Lower leg skin (tissue), 4 donors: ENCODE measurements around the gene CSNK1A1. TPM values are rescaled to one million over a fixed set of nuclear protein-coding genes. Genes with fewer than 3 reads are reported as not detected.
A peak's percentile ranks its signal among the peaks of the same experiment; 100 is the strongest.

ENCODE experiments used
- DNase-seq, 2 donors: peaks; one replicate each; pipeline ENCODE4 v3.0.0-alpha.2; 2019; ENCODE audit warnings: low spot score in 2 of 2
- H3K4me3 ChIP-seq: fragments of 200-600 bp; sonication (generic); 2 replicates; pipeline ENCODE4 v1.5.1; 2017; ENCODE audit warnings: mild to moderate bottlenecking, low read depth; ENCODE audit not compliant: poor library complexity, severe bottlenecking
- CTCF ChIP-seq, 3 donors: fragments of 450-650 bp; IDR thresholded peaks; one replicate each; pipeline ENCODE4 v1.5.1; 2016; ENCODE audit warnings: antibody characterized with exemption in 3 of 3, mild to moderate bottlenecking in 3 of 3, moderate library complexity in 2 of 3
- POLR2A ChIP-seq, 2 donors: fragments of 450-650 bp; IDR thresholded peaks; one replicate each; pipeline ENCODE4 v1.6.1; 2016 to 2017; ENCODE audit warnings: antibody characterized with exemption in 2 of 2, mild to moderate bottlenecking in 1 of 2, moderate library complexity in 1 of 2
- WGBS, 2 donors: methylation state at CpG; one replicate each; pipeline ENCODE4 v1.1.5; 2018; 5-methylcytosine and 5-hydroxymethylcytosine counted together
- intact Hi-C: fragments of 100-400 bp; cut with DNase I; formaldehyde crosslinking; loops from one replicate; pipeline ENCODE4 v1.15.0; 2023; ENCODE audit warnings: low total_unique reads
- total RNA-seq, 4 donors: library from RNA; depleted of rRNA; stranded (reverse); fragments of >200 nt; gene quantifications; one replicate each; pipeline ENCODE4 v1.1.0, GENCODE V29; 2016

Gene CSNK1A1
- total RNA-seq, 4 donors from 2014 or later: 270 to 297 (median 282) TPM

GRCh38 chr5:149585910-149586309 is 34.7 kb upstream of the CSNK1A1 start:
- TF ChIP-seq POLR2A (IDR thresholded peaks at IDR 0.05) (no peak), CTCF (IDR thresholded peaks at IDR 0.05) (no peak)
- intact Hi-C loops: no loop called here

GRCh38 chr5:149584121-149584520 is 32.9 kb upstream of the CSNK1A1 start:
- 56 to 81% methylated on average over 2 of the region's 2 CpGs for WGBS, 2 donors
- intact Hi-C loops: no loop called here
- no peak overlapping the region for H3K4me3 ChIP-seq
- no peak for DNase-seq
- TF ChIP-seq POLR2A (IDR thresholded peaks at IDR 0.05) (no peak), CTCF (IDR thresholded peaks at IDR 0.05) (no peak)

More at GRCh38 chr5:149585910-149586309, 34.7 kb upstream of the CSNK1A1 start:
- DNase-seq: no peak
- no peak overlapping the region for H3K4me3 ChIP-seq

- WGBS, 2 donors: 17 to 29% methylated on average over 1 of the region's 1 CpG
- DNase-seq: peak in 1 of 2 donors; percentile 57
- TF ChIP-seq POLR2A (IDR thresholded peaks at IDR 0.05): no peak
- no peak for TF ChIP-seq CTCF (IDR thresholded peaks at IDR 0.05)
- H3K4me3 ChIP-seq: no peak overlapping the region
- intact Hi-C loops: no loop called here
Observed at GRCh38 chr5:149583394-149583793, 32.2 kb upstream of the CSNK1A1 start.

GRCh38 chr5:149581931-149582768 is 30.9 kb upstream of the CSNK1A1 start:
- intact Hi-C loops: no loop called here
- no peak overlapping the region for H3K4me3 ChIP-seq
- TF ChIP-seq CTCF (IDR thresholded peaks at IDR 0.05) (no peak), POLR2A (IDR thresholded peaks at IDR 0.05) (no peak)
- WGBS, 2 donors: 20 to 26% methylated on average over 9 of the region's 9 CpGs
- no peak for DNase-seq

DNA sequence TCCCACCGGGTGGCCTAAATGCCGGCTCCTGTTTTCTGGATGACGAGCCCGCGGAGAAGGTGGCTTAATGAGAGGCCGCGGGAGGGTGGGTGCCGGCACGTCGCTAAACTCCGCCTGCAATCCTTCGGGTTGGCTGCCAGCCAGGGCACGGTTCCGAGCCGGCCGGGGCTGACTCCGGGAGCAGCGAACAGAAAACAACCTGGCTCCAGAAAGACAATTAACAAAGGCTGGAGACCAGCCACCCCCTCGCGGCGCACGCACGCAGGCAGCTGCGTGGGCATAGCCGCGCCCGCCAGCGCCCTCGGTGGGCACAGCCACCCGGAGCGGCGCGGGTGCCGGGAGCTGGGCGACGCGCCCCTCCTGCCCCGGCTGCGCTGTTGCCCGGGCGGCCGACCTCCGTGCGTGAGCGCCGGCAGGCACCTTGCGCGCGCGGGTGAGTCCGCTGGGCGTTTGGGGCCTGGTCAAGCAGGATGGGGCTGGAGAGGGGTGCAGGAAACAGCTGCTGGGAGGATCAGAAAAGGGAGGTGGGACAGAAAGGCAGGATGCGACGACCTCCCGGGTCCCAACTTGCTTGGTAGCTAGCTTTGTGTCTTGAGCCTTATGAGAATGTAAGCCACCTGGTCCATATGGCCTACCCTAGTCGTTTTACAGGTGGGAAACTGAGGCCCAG is 30.1 kb upstream of the CSNK1A1 start, which contains the start of gene ARHGEF37:
ARHGEF37 (plus strand) TSS at position 307 of the 670 bp plus-strand sequence. CDS start 16,272 bp downstream, outside the sequence.
- 1 to 2% methylated on average over 30 to 56 of the region's 56 CpGs for WGBS, 2 donors
- TF ChIP-seq CTCF (IDR thresholded peaks at IDR 0.05) (no peak), POLR2A (IDR thresholded peaks at IDR 0.05) (no peak)

More for the DNA sequence above, 30.1 kb upstream of the CSNK1A1 start, which contains the start of gene ARHGEF37:
- peak within 1 kb of the TSS; percentile 49 for H3K4me3 ChIP-seq
- peak; percentile 84 to 96 for DNase-seq
- intact Hi-C loops: no loop called here
